GM12891 (cell line): ENCODE measurements around the gene CCDC194.

Experiments
- POLR2A ChIP-seq: IDR thresholded peaks from 2 replicates; pipeline ENCODE4 v1.6.1; 2011; ENCODE audit warnings: low read depth, low read length, control low read depth
- POLR2AphosphoS5 ChIP-seq: IDR thresholded peaks from 2 replicates; pipeline ENCODE4 v1.6.1; 2011; ENCODE audit warnings: low read depth, low read length, control low read depth
- TAF1 ChIP-seq: IDR thresholded peaks from 2 replicates; pipeline ENCODE4 v1.6.1; 2011; ENCODE audit warnings: low read depth, low read length, control low read depth

GRCh38 chr19:17435218-17435617, 41.2 kb upstream of the CCDC194 start:
- TF ChIP-seq POLR2A, result no peak
- no peak for TF ChIP-seq TAF1
- TF ChIP-seq POLR2AphosphoS5, result no peak
